ENCODE measurements around the gene ZNF777.

Gene ZNF777

GRCh38 chr7:149475121-149476045, 14.5 kb upstream of the ZNF777 start:
- Histone ChIP-seq H3K36me3 (ENCODE audit: control insufficient read depth in 1 of 2, insufficient read depth in 2 of 2, low read length in 2 of 2) (peaks cover 14 to 48% of the 10 kb centered on the region in 2 donors), H3K4me1 (ENCODE audit: control insufficient read depth in 1 of 2, insufficient read depth in 2 of 2, low read length in 2 of 2) (no peaks in the 10 kb centered on the region), H3K4me3 (ENCODE audit: low read depth in 1 of 2, low read length in 2 of 2) (no peak overlapping the region), H3K9me3 (ENCODE audit: control insufficient read depth in 1 of 2, low read length in 2 of 2) (peaks cover 0 to 6% of the 10 kb centered on the region in 2 donors), H3K27ac (ENCODE audit: low read length) (no peak overlapping the region), H3K27me3 (ENCODE audit: low read depth, low read length) (no peaks in the 10 kb centered on the region)

GRCh38 chr7:149474309-149475120, 13.7 kb upstream of the ZNF777 start:
- no peaks in the 10 kb centered on the region for H3K4me1 ChIP-seq (ENCODE audit: control insufficient read depth in 1 of 2, insufficient read depth in 2 of 2, low read length in 2 of 2)
- H3K27ac ChIP-seq (ENCODE audit: low read length): no peak overlapping the region
- H3K36me3 ChIP-seq (ENCODE audit: control insufficient read depth in 1 of 2, insufficient read depth in 2 of 2, low read length in 2 of 2): peaks cover 14 to 48% of the 10 kb centered on the region in 2 donors
- H3K4me3 ChIP-seq (ENCODE audit: low read depth in 1 of 2, low read length in 2 of 2): no peak overlapping the region
- no peaks in the 10 kb centered on the region for H3K27me3 ChIP-seq (ENCODE audit: low read depth, low read length)
- H3K9me3 ChIP-seq (ENCODE audit: control insufficient read depth in 1 of 2, low read length in 2 of 2): peaks cover 0 to 6% of the 10 kb centered on the region in 2 donors

GRCh38 chr7:149473251-149473650, 12.4 kb upstream of the ZNF777 start:
- H3K9me3 ChIP-seq (ENCODE audit: control insufficient read depth in 1 of 2, low read length in 2 of 2): no peaks in the 10 kb centered on the region
- H3K36me3 ChIP-seq (ENCODE audit: control insufficient read depth in 1 of 2, insufficient read depth in 2 of 2, low read length in 2 of 2): peaks cover 14 to 48% of the 10 kb centered on the region in 2 donors
- H3K4me1 ChIP-seq (ENCODE audit: control insufficient read depth in 1 of 2, insufficient read depth in 2 of 2, low read length in 2 of 2): no peaks in the 10 kb centered on the region
- no peak overlapping the region for H3K27ac ChIP-seq (ENCODE audit: low read length)
- no peaks in the 10 kb centered on the region for H3K27me3 ChIP-seq (ENCODE audit: low read depth, low read length)
- H3K4me3 ChIP-seq (ENCODE audit: low read depth in 1 of 2, low read length in 2 of 2): no peak overlapping the region

GRCh38 chr7:149471289-149471953, 10.6 kb upstream of the ZNF777 start:
- Histone ChIP-seq H3K9me3 (ENCODE audit: control insufficient read depth in 1 of 2, low read length in 2 of 2) (no peaks in the 10 kb centered on the region), H3K4me3 (ENCODE audit: low read depth in 1 of 2, low read length in 2 of 2) (no peak overlapping the region), H3K36me3 (ENCODE audit: control insufficient read depth in 1 of 2, insufficient read depth in 2 of 2, low read length in 2 of 2) (peaks cover 14 to 33% of the 10 kb centered on the region in 2 donors), H3K4me1 (ENCODE audit: control insufficient read depth in 1 of 2, insufficient read depth in 2 of 2, low read length in 2 of 2) (no peaks in the 10 kb centered on the region), H3K27me3 (ENCODE audit: low read depth, low read length) (no peaks in the 10 kb centered on the region), H3K27ac (ENCODE audit: low read length) (no peak overlapping the region)

GRCh38 chr7:149469806-149470205, 8.9 kb upstream of the ZNF777 start:
- H3K9me3 ChIP-seq (ENCODE audit: control insufficient read depth in 1 of 2, low read length in 2 of 2): no peaks in the 10 kb centered on the region
- no peak overlapping the region for H3K27ac ChIP-seq (ENCODE audit: low read length)
- peaks cover 6 to 19% of the 10 kb centered on the region in 2 donors for H3K36me3 ChIP-seq (ENCODE audit: control insufficient read depth in 1 of 2, insufficient read depth in 2 of 2, low read length in 2 of 2)
- H3K27me3 ChIP-seq (ENCODE audit: low read depth, low read length): no peaks in the 10 kb centered on the region
- no peaks in the 10 kb centered on the region for H3K4me1 ChIP-seq (ENCODE audit: control insufficient read depth in 1 of 2, insufficient read depth in 2 of 2, low read length in 2 of 2)
- no peak overlapping the region for H3K4me3 ChIP-seq (ENCODE audit: low read depth in 1 of 2, low read length in 2 of 2)

GRCh38 chr7:149468208-149468607, 7.3 kb upstream of the ZNF777 start:
- no peak overlapping the region for H3K4me3 ChIP-seq (ENCODE audit: low read depth in 1 of 2, low read length in 2 of 2)
- no peaks in the 10 kb centered on the region for H3K27me3 ChIP-seq (ENCODE audit: low read depth, low read length)
- H3K36me3 ChIP-seq (ENCODE audit: control insufficient read depth in 1 of 2, insufficient read depth in 2 of 2, low read length in 2 of 2): peaks cover 0 to 4% of the 10 kb centered on the region in 2 donors
- H3K27ac ChIP-seq (ENCODE audit: low read length): no peak overlapping the region
- no peaks in the 10 kb centered on the region for H3K9me3 ChIP-seq (ENCODE audit: control insufficient read depth in 1 of 2, low read length in 2 of 2)
- H3K4me1 ChIP-seq (ENCODE audit: control insufficient read depth in 1 of 2, insufficient read depth in 2 of 2, low read length in 2 of 2): no peaks in the 10 kb centered on the region

GRCh38 chr7:149467321-149467859, 6.5 kb upstream of the ZNF777 start:
- H3K9me3 ChIP-seq (ENCODE audit: control insufficient read depth in 1 of 2, low read length in 2 of 2): no peaks in the 10 kb centered on the region
- no peaks in the 10 kb centered on the region for H3K4me1 ChIP-seq (ENCODE audit: control insufficient read depth in 1 of 2, insufficient read depth in 2 of 2, low read length in 2 of 2)
- no peak overlapping the region for H3K4me3 ChIP-seq (ENCODE audit: low read depth in 1 of 2, low read length in 2 of 2)
- H3K27me3 ChIP-seq (ENCODE audit: low read depth, low read length): no peaks in the 10 kb centered on the region
- H3K27ac ChIP-seq (ENCODE audit: low read length): no peak overlapping the region
- H3K36me3 ChIP-seq (ENCODE audit: control insufficient read depth in 1 of 2, insufficient read depth in 2 of 2, low read length in 2 of 2): no peaks in the 10 kb centered on the region

- no peaks in the 10 kb centered on the region for H3K27me3 ChIP-seq (ENCODE audit: low read depth, low read length)
- no peaks in the 10 kb centered on the region for H3K4me1 ChIP-seq (ENCODE audit: control insufficient read depth in 1 of 2, insufficient read depth in 2 of 2, low read length in 2 of 2)
- no peaks in the 10 kb centered on the region for H3K36me3 ChIP-seq (ENCODE audit: control insufficient read depth in 1 of 2, insufficient read depth in 2 of 2, low read length in 2 of 2)
- no peaks in the 10 kb centered on the region for H3K9me3 ChIP-seq (ENCODE audit: control insufficient read depth in 1 of 2, low read length in 2 of 2)
- no peak overlapping the region for H3K27ac ChIP-seq (ENCODE audit: low read length)
- H3K4me3 ChIP-seq (ENCODE audit: low read depth in 1 of 2, low read length in 2 of 2): no peak overlapping the region
Observed at GRCh38 chr7:149466364-149466763, 5.5 kb upstream of the ZNF777 start.

GRCh38 chr7:149463500-149464161, 2.8 kb upstream of the ZNF777 start:
- Histone ChIP-seq H3K27ac (ENCODE audit: low read length) (no peak overlapping the region), H3K27me3 (ENCODE audit: low read depth, low read length) (no peaks in the 10 kb centered on the region), H3K36me3 (ENCODE audit: control insufficient read depth in 1 of 2, insufficient read depth in 2 of 2, low read length in 2 of 2) (no peaks in the 10 kb centered on the region), H3K9me3 (ENCODE audit: control insufficient read depth in 1 of 2, low read length in 2 of 2) (no peaks in the 10 kb centered on the region), H3K4me1 (ENCODE audit: control insufficient read depth in 1 of 2, insufficient read depth in 2 of 2, low read length in 2 of 2) (peaks cover 3 to 11% of the 10 kb centered on the region in 2 donors), H3K4me3 (ENCODE audit: low read depth in 1 of 2, low read length in 2 of 2) (no peak overlapping the region)

- Histone ChIP-seq H3K9me3 (ENCODE audit: control insufficient read depth in 1 of 2, low read length in 2 of 2) (no peaks in the 10 kb centered on the region), H3K4me1 (ENCODE audit: control insufficient read depth in 1 of 2, insufficient read depth in 2 of 2, low read length in 2 of 2) (peaks cover 3 to 18% of the 10 kb centered on the region in 2 donors), H3K4me3 (ENCODE audit: low read depth in 1 of 2, low read length in 2 of 2) (no peak overlapping the region), H3K27ac (ENCODE audit: low read length) (no peak overlapping the region), H3K36me3 (ENCODE audit: control insufficient read depth in 1 of 2, insufficient read depth in 2 of 2, low read length in 2 of 2) (no peaks in the 10 kb centered on the region), H3K27me3 (ENCODE audit: low read depth, low read length) (no peaks in the 10 kb centered on the region)
Observed at GRCh38 chr7:149462101-149462520, 1.2 kb upstream of the ZNF777 start.
